Activated CD8-positive, alpha-beta memory T cell treated with anti-CD3 and anti-CD28 coated beads for 4 hours (primary cell): ENCODE data around the gene SLMAP.

ENCODE experiments used
- DNase-seq, 2 donors: peaks; one replicate each; pipeline ENCODE4 v3.0.0-alpha.2; 2020; ENCODE audit warnings: low read depth in 2 of 2

The SLMAP gene

DNA sequence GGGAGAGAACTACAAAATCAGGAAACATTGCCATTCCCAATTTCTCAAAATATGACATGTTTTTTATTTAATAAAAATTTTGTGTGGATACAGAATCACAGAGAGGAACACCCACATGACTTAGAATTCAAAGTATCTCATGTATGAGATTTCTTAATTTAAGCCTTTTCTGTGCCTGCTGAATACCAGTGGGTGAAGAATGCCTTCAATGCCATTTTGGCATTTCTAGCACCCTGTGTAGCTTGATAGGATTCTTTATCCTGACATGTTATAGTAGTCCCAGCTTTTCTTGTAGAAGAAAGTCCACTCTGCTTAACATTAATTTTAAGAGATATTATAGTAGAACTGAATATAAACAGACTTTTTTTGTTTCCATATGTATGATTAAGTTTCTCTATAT is 3.1 kb upstream of the SLMAP start:
- no peak for DNase-seq

DNA sequence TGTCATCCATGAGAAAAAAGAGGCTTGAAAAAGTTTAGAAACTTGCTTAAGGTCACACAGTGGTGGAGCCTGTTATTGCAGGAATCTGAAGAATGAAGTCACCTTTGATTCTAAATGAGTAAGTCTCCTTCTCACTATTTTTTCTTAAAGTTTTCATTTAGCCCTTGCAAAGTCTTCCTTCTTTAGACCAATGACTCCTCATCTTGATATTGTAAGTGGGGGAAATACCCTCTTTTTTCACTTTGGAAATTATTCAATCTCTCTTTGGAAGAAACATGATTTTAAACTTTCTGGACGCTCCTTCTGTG is 787 bp upstream of the SLMAP start:
- DNase-seq: no peak

DNA sequence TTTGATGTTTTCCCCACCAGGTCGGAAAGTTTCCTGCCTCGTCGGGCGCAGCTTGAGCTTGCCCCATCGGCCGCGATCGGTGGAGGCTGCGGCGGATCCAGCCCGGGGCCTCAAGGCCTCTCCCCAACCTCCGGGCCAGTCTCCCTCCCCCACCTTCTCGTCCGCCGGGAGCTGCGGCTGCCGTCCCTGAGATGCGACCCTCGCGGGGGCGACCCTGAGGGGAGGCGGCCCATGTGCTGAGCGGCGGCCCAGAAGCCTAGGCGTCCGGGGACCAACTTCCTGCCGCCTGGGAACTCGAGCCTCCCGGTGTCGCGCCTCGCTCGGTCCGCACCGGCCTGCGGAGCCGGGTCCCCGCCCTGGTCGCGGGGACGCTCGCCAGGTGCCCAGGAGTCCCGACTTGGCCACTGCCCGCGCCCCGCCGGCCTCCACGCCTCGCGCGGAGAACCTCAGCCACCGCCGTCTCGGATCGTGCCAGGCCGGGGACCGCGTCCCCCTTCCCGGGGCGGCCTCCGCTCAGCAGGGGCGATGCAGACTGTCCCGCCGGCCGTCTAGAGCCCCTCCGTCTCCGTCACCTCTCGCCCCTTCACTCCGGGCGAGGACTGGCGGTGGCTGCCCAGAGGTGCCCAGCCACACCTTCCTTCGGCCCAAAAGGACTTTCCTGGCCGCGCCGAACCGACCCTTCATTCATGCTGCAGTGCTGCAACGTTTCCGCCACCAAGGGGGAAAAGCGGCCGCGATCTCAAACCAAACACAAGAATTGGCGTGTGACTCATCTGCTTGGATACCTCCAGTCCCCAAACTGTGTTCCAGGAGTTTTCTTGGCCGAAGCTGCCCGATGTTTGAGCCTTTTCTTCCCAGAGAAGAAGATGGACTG is 656 bp downstream of the SLMAP start:
- DNase-seq: no peak

DNA sequence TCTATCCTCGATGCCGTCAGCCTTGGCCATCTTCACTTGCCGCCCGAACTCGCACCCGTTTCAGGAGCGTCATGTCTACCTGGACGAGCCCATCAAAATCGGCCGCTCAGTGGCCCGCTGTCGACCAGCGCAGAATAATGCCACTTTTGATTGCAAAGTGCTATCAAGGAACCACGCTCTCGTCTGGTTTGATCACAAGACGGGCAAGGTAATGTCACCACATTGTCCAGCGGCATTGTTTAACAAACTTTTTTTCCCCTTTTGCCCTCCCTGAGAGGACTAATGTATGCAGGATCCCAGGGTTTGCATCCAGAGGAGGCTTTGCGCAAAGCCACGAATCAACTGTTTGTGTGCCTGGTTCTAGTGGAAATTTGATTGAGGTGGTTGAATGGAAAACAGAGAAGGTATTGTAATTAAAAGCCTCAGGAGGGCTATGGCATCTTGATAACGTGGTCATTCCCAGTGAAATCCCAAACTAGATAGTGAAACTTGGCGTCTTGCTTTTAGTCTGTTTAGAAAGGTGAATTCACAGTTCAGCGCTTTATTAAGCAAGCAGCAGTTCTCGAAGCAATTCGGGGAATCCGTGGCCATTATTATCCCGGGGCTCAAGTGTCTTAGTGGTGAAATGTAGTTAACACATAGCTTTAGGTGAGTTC is 1.7 kb downstream of the SLMAP start:
- no peak for DNase-seq

DNA sequence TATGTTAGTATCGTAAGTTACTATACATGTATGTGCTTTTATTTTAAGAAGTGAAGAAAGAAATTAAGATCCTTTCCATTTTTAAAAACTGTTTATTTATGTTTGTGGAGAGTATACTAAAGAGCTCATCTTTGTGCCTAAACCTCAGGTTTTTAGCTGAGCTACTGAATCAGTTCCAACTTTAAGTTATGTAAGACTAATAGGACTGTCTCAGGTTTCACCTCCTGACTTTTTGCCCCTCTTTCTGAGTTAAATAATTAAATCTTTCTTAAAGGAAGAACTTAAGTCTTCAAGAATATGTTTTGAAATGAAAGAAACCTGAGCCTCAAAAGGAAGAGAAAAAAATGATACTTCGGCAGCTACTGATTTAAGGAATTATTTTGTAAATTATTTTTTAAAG is 2.6 kb downstream of the SLMAP start:
- no peak for DNase-seq

DNA sequence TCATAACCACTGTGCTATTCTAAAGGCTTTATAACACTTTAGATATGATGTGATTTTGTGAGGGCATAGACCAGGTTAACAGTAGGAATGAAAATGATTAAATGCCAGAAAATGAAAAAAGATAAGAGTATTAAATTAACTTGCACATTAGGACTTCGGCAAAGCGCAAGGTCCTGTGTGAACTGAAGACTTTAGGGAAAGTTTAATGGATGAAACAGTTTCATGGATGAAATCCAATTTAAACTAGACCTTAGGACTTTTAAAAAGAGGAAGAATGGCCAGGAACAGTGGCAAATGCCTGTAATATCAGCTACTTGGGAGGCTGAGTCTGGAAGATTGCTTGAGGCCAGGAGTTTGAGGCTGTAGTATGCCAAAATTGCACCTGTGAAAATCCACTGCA is 8.7 kb downstream of the SLMAP start:
- no peak for DNase-seq

DNA sequence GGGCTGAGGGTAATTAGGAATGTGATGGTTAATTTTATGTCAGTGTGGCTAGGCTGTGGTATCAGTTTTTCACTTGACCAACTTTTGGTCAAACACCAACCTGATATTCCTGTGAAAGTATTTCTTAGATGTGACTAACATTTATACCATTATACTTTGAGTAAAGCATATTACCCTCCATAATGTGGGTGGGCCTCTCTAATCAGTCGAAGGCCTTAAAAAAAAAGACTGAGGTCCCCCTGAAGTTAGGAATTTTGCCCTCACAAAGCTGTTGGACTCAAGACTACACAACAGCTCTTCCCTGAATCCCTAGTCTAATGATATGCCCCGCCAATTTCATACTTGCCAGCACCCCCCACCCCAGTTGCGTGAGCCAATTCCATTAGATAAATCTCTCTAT is 12.5 kb downstream of the SLMAP start:
- DNase-seq: no peak

DNA sequence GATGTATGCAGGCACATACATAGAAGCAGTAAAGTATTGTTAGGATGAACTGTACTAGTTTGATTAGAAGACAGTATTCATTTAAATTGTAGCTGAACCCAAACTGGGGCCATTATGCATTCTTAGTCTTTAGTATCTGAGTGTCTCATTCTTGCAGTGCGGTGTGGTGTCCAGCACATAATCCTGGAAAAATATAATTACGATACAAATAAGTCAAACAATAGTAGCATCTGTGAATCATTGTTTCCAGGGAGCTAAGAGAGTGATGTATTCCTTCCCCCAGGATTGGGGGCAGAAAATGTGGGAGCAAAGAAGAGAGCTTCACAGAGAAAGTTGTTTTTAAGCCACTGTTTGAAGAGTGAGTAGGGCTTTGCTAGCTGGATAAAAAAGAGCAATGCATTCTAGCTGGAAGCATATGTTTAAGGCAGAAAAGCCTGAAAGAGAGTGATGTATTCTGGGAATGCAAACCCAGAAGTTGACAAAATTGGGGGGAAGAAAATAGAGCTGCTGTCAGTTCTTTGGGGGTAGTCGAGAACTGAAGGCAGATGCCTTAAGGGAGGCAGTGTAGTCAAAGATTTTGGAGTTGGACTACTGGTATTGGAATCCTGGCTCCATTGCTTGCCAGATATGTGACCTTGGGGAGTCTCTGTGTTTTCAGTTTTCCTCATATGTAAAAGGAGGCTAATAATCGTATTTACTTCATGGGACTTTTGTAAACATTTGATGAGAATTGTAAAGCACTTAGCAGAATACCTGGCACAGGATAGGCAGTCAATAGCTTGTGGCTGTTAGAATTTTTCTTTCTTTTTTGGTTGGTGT is 14.1 kb downstream of the SLMAP start:
- no peak for DNase-seq

DNA sequence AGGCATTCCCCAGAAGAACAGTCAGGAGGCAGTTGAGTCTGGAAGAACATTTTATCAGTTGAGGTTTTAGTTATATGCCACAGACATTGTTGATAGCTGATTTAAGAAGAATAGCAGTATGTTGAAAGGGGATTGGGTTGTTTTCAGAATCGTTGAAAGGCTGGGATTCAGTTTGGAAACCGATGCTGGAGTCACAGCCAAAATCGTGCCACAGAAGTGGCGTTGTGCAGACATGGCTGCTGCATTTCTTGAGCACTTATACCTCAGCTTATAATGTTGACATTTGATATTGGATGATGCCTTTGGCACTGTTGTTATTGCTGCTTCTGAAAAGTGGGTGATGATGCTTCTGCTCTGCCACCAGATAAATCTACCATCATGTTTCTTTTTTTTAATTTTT is 16.1 kb downstream of the SLMAP start:
- no peak for DNase-seq

DNA sequence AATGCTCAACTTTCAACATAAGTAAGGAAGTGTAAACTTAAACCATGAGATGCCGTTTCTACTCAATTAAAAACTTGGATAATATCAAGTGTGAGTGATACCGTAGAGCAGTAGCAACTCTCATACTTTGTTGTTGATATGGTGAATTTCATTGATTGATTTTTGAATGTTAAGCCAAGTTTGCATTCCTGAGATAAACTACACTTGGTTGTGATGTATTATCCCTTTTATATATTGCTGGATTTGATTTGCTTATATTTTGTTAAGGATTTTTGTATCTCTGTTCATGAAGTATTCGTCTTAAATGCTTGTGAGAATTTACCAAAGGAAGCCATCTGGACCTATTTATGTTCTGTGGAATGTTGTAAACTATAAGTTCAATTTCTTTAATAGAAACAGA is 21.7 kb downstream of the SLMAP start:
- DNase-seq: no peak

DNA sequence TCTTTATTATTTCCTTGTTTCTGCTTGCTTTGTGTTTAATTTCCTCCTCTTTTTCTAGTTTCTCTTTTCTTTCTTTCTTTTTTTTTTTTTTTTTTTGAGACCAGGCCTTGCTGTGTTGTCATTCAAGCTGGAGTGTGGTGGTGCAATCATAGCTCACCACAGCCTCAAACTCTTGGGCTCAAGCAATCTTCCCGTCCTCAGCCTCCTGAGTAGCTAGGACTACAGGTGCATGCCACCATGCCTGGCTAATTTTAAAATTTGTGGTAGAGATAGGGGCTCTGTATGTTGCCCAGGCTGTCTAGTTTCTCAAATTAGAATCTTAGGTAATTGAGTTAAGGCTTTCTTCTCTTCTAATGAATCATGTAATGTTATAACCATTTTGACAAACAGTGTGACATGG is 22.4 kb downstream of the SLMAP start:
- DNase-seq: no peak

DNA sequence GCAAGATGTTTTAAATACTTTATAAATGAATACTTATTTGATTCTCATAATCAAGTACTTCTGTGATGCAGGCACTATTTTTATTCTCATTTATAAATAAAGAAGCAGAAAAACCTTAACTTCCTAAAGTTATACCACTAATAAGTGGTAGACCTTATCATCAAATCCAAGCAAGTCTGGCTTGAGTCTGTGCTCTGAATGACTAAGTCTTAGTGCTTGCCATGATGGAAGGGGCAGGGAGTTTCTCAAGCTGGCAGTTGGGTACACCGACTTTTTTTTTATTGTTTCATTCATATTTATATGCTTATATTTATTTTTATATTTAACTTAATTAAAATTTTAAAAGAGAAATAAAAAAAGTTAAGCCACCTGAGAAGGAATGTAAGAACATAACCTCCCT is 23.6 kb downstream of the SLMAP start:
- no peak for DNase-seq

DNA sequence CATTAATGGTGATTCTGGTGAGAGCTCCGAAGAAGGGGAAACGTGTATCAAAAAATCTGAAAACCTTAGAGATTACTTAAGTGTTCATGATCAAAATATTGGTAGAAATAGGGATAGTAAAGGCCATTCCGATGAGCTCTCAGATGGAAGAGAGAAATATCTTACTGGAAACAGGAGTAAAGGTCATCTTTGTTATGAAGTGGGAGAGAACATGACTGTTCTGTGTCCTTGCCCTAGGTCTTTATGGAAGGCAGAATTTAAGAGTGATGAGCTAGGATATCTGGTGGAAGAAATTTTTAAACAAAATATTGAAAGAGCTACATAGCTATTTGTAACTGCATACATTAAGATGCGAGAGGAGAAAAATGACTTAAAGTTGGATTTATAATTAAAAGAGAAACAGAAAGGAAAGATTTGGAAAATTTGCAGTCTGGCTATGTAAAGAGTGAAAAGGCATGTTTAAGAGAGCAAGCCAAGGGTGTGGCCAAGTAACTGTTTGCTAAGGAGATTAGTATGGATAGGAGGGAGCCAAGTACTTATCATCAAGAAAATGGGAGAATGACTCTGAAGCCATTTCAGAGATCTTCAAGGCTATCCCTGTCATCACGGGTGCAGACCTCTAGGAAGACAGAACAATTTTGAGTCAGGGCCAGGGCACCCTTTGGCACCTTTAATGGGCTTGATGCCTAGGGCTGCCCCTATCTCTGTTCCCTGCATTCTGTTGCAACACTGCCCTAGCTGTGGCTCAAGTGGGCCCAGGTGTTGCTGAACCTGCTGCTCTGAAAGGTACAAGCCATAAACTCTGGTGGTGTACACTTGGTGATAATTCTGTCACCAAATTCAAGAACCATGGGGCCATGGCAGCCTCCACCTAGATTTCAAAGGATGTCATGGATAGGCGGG is 27.3 kb downstream of the SLMAP start:
- no peak for DNase-seq

DNA sequence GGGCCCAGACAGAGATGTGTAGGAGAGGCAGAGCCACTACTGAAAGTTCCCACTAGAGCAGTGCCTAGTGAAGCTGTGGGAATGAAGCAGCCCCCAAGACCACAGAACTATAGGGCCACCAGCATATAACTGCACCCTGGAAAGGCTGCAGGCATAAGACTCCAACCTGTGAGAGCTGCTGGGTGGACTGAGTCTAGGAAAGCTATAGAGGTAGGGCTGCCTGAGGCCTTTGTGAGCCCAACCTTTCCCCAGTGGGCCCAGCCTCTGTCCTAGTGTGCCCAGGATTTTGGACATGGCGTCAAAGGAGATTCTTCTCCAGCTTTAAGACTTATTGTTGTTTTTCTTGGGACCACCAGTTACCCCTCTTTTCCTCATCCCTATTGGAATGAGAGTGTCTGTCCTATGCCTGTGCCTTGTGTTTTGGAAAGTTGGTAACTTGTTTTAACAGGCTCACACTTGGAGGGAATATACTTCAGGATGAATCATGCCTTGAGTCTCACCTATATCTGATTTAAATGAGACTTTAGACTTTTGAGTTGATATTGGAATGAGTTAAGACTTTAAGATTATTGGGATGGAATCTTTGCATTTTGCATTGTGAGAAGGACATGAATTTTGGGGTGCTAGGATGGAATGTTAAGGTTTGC is 28.1 kb downstream of the SLMAP start:
- no peak for DNase-seq

DNA sequence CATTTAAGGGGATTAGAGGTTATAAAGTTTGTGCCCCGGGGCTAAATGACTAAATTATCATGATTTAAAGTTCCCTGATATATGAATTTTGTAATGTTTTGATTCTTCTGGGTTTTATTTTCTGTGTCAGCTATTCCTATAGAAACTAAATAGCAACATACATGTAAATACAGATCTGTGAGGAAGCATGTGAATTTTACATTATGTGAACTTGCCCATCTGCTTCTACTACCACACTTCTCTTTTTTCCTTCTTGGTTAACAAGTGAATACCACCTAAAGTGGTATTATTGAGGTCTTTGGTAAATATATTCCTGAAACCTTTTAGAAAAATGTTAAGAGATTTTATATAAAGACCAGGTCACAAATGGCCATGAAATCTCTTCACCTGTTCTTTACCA is 29.3 kb downstream of the SLMAP start:
- no peak for DNase-seq

DNA sequence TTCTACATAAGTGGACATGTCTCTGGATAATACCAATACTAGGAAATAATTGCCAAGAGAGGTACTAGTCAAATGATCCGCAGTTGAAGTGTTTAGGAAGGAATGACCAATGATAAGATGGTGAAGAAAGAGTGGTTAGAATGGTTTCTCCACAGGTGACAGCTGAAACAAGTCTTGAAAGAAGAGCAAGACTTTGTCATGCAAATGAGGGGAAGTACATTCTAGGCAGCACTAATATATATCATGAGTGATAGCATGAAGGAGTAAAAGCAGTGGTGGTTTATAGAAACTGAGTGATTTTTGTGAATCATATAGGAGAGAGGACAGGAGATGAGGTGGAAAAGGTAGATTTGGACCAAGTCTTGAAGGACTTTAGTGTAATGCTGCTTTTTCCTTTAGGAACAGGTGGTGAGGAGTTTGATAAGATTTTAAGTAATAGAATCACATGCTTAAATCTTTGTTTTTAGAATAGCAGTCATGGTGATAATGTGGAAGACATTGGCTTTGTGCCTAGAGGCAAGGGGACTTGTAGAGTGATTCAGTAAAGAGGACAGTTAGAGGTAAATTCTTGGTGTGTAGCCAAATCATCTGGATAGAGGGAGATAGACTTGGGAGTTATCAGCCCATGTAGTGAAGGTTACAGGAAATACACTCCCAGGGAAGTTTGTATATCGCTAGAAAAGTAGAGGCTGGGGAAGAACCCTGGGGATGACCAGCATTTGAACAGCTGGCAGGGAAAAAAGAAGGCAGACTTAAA is 31.9 kb downstream of the SLMAP start:
- no peak for DNase-seq

DNA sequence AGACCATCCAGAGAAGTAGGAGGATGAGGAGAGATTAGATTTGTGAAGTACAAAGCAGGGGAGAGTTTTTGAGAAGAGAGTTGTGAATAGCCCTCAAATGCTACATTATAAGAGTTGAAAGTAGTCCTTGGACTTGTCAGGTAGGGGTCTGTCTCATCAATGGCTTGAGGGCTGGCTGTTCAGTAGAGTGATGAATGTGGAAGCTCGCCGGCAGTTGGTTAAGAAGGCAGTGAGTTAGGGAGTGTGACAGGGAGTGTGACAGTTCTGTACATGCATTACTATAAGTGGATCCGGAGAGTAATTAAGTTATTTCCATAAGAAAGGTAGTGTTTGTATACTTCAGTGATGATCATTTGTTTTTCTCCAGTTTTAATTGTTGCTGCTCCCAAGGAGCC is 32.5 kb downstream of the SLMAP start:
- DNase-seq: no peak

DNA sequence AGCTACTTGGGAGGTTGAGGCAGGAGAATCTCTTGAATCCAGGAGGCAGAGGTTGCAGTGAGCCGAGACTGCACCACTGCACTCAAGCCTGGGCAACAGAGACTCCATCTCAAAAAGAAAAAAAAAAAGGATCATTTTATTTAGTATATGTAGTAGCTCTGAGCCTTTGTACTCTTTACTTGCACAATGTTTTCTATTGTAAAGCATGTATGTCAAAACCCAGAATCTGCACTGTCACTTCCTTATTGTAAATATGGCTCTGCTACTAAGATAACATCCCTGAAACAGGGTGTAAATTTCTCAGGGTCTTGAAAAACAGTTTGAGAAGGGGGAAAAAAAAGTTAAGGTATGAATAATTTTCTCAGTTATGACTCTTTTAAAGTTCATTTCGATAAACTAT is 35.1 kb downstream of the SLMAP start:
- no peak for DNase-seq

DNA sequence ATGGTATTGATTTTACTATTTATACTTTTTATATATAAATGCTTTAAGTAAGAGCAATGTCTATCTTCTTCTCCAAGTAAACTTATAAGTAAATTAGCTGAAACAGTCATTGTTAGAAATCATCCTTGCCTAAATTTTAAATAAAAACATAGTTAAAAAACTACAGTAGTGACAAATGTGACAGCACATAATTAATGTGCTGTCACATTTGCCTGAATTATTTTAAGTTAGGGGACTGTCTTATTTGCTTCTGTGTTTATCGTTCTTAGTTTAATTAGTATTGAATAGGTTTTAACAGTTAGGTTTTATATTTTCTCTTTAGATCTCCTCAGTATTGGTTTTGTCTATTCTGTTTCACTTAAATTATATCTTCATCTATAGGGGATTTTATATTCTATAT is 36.1 kb downstream of the SLMAP start:
- no peak for DNase-seq

DNA sequence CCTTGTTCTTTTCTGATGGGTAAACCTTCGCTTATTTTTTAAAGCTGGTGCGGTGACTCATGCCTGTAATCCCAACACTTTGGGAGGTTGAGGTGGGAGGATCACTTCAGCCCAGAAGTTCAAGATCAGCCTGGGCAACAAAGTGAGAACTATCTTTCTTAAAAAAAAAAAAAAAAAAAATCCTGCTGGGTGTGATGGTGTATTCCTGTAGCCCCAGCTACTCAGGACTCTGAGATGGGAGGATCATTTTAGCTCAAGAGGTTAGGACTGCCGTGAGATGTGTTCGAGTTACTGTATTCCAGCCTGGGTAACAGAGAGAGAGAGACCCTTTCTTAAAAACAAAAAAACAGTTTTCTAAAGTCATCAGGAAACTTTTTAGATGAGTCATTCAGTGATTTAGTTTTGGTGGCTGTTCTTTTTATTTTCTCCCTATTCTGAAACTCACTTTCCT is 37.7 kb downstream of the SLMAP start:
- DNase-seq: no peak

DNA sequence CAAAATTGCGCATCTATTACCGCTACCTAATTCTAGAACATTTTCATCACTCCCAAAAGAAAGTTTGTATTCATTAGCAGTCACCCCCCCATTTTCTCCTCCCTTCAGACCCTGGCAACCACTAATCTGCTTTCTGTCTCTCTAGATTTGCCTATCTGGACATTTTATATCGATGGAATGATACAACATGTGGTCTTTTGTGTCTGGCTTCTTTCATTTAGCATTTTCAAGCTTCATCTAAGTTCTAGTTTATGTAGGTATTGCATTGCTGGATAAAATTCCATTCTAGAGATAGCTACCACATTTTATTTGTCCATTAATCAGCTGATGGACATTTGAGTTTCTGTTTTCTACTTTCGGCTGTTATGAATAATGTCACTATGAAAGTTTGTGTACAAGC is 38.4 kb downstream of the SLMAP start:
- no peak for DNase-seq
